B cell (primary cell): ENCODE measurements around the gene TOP1.

ENCODE experiments used
- CTCF ChIP-seq: fragments of 200-600 bp; IDR thresholded peaks from one replicate; pipeline ENCODE4 v1.8.0; 2022; ENCODE audit warnings: antibody characterized with exemption, mild to moderate bottlenecking
- EZH2 ChIP-seq: IDR thresholded peaks from 2 replicates; pipeline ENCODE4 v1.6.1; 2012; ENCODE audit warnings: borderline replicate concordance, low read depth, mild to moderate bottlenecking, moderate library complexity, low read length; ENCODE audit not compliant: insufficient read depth, poor library complexity, severe bottlenecking

DNA sequence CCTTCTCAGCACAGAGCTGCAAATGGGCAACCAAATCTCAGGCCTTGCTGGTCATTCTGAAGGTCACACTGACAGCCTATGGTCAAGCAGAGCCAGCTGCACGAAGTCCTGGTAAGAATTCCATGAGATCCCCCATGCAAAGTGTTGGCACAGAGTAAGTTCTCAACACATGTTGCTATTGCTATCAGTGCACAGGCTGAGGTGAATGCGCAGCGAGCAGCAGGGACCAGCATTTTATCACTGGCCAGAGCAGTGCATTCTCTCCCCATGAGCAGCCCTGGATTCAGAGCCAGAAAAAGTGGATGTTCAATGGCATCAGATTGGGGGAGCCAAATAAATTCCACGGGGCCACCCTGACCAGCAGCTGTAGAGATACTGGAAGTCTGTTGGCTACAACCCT, 44.1 kb upstream of the TOP1 start:
- TF ChIP-seq CTCF = no peak
- TF ChIP-seq EZH2 = no peak
